ENCODE measurements around the gene DAPK1. TPM values are rescaled to one million over a fixed set of nuclear protein-coding genes. Genes with fewer than 3 reads are reported as not detected.

The DAPK1 gene
- polyA plus RNA-seq, 1 experiment, result 0.12 TPM

- ChIA-PET POLR2A (no interaction called here), CTCF (no interaction called here)
- H3K9me3 ChIP-seq (ENCODE audit: control insufficient read depth, insufficient read depth, low read length), result peaks cover 8% of the 10 kb centered on the region; the same call in 1 of the 2 replicates
- H3K4me3 ChIP-seq (ENCODE audit: low read depth, low read length), result no peak overlapping the region
- no peak for DNase-seq (ENCODE audit: low read depth, low spot score)
- no peaks in the 10 kb centered on the region for H3K27me3 ChIP-seq (ENCODE audit: control insufficient read depth, insufficient read depth, low read length)
- no peak overlapping the region for H3K27ac ChIP-seq (ENCODE audit: low read depth, low read length)
- TF ChIP-seq CTCF (IDR thresholded peaks at IDR 0.05; ENCODE audit: low read depth, low read length), result no peak
These were observed 14.6 kb downstream of the DAPK1 start for GRCh38 chr9:87512311-87512710.

GRCh38 chr9:87513161-87513560 is 15.5 kb downstream of the DAPK1 start:
- ChIA-PET POLR2A (no interaction called here), CTCF (no interaction called here)
- no peak for DNase-seq (ENCODE audit: low read depth, low spot score)
- H3K27ac ChIP-seq (ENCODE audit: low read depth, low read length), result no peak overlapping the region
- no peaks in the 10 kb centered on the region for H3K27me3 ChIP-seq (ENCODE audit: control insufficient read depth, insufficient read depth, low read length)
- H3K9me3 ChIP-seq (ENCODE audit: control insufficient read depth, insufficient read depth, low read length), result peaks cover 8% of the 10 kb centered on the region; the same call in 1 of the 2 replicates
- H3K4me3 ChIP-seq (ENCODE audit: low read depth, low read length), result no peak overlapping the region
- TF ChIP-seq CTCF (IDR thresholded peaks at IDR 0.05; ENCODE audit: low read depth, low read length), result no peak

- DNase-seq (ENCODE audit: low read depth, low spot score), result no peak
- ChIA-PET CTCF (no interaction called here), POLR2A (no interaction called here)
- peaks cover 8% of the 10 kb centered on the region; the same call in 1 of the 2 replicates for H3K9me3 ChIP-seq (ENCODE audit: control insufficient read depth, insufficient read depth, low read length)
- TF ChIP-seq CTCF (IDR thresholded peaks at IDR 0.05; ENCODE audit: low read depth, low read length), result no peak
- H3K27me3 ChIP-seq (ENCODE audit: control insufficient read depth, insufficient read depth, low read length), result no peaks in the 10 kb centered on the region
- H3K4me3 ChIP-seq (ENCODE audit: low read depth, low read length), result no peak overlapping the region
- H3K27ac ChIP-seq (ENCODE audit: low read depth, low read length), result no peak overlapping the region
These were observed 16.3 kb downstream of the DAPK1 start for GRCh38 chr9:87513880-87514535.

GRCh38 chr9:87515006-87515405 is 17.3 kb downstream of the DAPK1 start:
- DNase-seq (ENCODE audit: low read depth, low spot score), result no peak
- TF ChIP-seq CTCF (IDR thresholded peaks at IDR 0.05; ENCODE audit: low read depth, low read length), result no peak
- CTCF ChIA-PET, result no interaction called here
- POLR2A ChIA-PET, result no interaction called here
- Histone ChIP-seq H3K27ac (ENCODE audit: low read depth, low read length) (no peak overlapping the region), H3K27me3 (ENCODE audit: control insufficient read depth, insufficient read depth, low read length) (no peaks in the 10 kb centered on the region), H3K9me3 (ENCODE audit: control insufficient read depth, insufficient read depth, low read length) (no peaks in the 10 kb centered on the region), H3K4me3 (ENCODE audit: low read depth, low read length) (no peak overlapping the region)

- POLR2A ChIA-PET, result no interaction called here
- no peak overlapping the region for H3K27ac ChIP-seq (ENCODE audit: low read depth, low read length)
These were observed 18.0 kb downstream of the DAPK1 start for GRCh38 chr9:87515588-87516221.

More at GRCh38 chr9:87515588-87516221, 18.0 kb downstream of the DAPK1 start:
- CTCF ChIA-PET, result no interaction called here
- H3K27me3 ChIP-seq (ENCODE audit: control insufficient read depth, insufficient read depth, low read length), result no peaks in the 10 kb centered on the region
- H3K4me3 ChIP-seq (ENCODE audit: low read depth, low read length), result no peak overlapping the region
- H3K9me3 ChIP-seq (ENCODE audit: control insufficient read depth, insufficient read depth, low read length), result no peaks in the 10 kb centered on the region
- no peak for DNase-seq (ENCODE audit: low read depth, low spot score)
- TF ChIP-seq CTCF (IDR thresholded peaks at IDR 0.05; ENCODE audit: low read depth, low read length), result no peak

All from AG04450 (cell line).